Activated CD4-positive, alpha-beta T cell treated with anti-CD3 and anti-CD28 coated beads for 48 hours (primary cell): Measurements from ENCODE around the gene HIVEP3.

Experiments used
- DNase-seq: peaks from one replicate; pipeline ENCODE4 v3.0.0-alpha.2; 2020

HIVEP3 gene

DNA sequence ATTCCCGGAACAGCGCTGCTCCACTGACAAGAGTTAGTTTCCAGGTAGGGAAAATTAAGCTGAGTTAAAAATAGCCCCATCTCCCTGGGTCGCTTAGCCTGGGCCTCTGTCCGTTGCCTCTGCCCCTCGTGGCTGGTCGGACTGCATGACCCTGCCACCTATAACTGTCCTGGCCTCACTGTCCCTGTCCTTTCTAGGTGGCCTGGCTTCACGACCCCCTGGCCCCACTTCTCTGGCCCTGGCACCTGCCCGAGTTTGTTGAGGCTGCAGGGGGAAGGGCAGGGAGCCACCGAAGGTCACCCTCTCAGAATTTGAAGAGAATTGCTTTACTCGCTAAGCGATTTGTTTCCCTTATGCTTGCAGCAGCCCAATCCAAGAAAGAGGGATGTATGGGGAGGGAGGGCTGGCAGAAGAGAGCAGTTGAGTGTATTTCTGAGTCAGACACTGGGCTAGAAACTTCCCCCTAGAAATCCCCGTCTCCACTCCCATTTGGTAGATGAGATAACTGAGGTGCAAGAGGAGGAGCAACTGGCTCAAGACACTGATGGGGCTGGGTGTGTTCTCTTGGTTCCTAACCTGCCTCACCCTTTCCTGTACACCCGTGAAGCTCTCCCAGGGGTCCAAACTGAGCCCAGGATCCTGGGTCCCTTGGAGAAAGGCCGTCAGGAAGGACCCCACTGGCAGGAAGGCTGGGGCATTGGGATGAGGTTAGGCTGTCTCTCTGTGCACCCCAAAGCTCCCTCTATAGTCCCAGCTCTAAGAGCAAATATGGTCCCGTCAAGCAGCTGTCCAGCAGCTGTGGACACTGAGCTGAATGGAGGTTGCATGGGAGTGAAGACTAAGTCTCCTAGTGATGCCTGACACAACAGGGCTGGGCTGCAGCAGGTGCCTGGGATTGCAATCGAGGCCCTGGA, 431.3 kb downstream of the HIVEP3 start:
- DNase-seq: no peak

GRCh38 chr1:41486371-41487125, 432.2 kb downstream of the HIVEP3 start:
- no peak for DNase-seq

DNA sequence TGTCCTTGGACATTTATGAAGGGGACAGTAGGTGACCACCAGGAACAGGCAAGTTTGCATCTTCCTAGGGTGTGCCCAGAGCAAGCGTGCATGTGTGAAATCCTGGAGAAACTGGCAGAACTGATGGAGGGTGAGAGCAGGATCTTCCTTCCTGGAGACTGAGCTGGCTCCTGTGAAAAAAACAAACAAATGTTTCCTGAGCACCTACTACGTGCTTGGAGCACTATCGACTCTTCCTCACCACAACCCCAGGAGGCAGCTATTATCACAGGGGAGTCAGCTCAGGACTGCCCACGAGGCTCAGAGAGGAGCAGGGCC, 432.7 kb downstream of the HIVEP3 start:
- DNase-seq: no peak

DNA sequence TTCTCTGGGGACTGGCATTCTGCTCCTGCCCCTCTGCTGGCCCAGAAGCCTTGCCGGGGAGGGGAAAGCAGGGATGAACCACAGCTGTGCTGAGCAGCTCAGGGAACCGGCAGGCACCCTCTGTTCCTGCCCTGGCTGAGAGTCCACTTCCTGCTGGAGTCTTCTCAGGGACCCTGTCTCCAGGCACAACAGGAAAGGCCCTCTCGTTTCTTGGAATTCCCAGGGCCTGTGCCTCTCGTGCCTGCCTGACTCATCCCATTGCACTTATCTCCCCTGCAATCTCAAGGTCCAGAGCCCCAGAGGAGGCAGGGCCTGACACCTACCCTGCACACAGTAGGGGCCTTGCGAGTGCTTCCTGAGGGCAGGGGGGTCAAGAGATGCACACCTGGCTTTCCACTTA, 433.1 kb downstream of the HIVEP3 start:
- DNase-seq: no peak

DNA sequence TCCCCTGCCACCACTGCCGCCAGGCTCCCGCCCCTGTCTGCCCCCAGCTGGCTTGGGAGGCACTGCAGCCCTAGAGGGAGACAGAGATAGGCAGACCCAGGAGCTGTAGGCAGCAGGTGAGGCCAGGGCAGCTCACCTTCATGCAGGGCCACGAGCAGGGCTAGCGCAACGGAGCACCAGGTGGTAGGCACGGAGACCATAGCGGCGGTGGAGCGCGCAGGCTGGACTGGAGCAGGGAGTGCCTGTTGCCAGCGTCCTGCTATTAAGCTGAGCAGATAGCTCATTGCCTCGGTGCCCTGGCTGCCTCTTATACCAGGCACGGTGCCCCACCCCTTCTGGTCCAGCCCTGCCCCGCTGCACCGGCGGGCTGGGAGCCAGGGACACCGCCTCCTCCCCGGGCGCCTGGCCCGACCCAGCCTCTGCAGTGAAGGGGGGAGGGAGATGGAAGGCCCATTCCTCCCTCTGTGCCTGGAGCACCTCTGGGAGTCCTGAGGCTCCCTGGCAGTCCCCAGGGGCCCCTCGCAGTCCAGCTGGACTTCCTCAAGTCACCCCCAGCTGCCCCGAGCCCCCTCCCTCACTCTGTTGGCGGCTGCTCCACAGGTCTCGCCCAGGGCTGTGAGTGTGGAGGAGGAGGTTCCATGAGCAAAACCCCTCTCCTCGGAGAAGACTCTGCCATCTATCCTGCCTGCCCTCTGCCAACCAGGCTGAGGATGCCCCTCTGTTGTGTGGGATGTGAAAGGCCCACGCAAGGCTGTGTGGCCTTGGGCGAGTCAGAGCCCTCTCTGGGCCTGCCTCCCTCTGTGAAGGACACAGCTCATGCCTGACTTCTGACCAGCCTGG, 434.1 kb downstream of the HIVEP3 start, which contains the start of gene EDN2:
TSS of gene EDN2 (minus strand) at position 282 of the 840 bp plus-strand sequence. CDS start at position 200, 82 bp downstream.
- no peak for DNase-seq

DNA sequence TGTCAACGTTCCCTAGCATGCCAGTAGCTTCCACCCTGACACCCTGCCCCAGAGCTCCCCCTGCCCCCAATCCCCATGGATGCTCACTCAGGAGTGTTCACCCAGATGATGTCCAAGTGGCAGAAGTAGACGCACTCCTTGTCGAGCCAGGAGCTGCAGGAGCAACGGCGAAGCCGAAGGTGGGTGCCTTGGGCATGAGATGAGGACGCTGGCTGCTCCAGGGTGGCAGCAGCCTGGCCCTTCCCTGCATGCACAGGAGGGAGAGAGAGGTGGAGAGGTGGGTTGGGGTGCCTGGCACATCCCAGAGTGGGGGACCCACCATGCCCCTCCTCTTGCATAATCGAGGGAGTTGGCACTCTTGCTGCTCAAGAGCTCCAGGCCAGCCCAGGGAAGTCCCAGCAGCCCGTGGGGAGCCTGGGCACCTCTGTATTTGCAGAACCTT, 434.7 kb downstream of the HIVEP3 start:
- no peak for DNase-seq

- no peak for DNase-seq
Observed at GRCh38 chr1:41483001-41483850, 435.5 kb downstream of the HIVEP3 start.

DNA sequence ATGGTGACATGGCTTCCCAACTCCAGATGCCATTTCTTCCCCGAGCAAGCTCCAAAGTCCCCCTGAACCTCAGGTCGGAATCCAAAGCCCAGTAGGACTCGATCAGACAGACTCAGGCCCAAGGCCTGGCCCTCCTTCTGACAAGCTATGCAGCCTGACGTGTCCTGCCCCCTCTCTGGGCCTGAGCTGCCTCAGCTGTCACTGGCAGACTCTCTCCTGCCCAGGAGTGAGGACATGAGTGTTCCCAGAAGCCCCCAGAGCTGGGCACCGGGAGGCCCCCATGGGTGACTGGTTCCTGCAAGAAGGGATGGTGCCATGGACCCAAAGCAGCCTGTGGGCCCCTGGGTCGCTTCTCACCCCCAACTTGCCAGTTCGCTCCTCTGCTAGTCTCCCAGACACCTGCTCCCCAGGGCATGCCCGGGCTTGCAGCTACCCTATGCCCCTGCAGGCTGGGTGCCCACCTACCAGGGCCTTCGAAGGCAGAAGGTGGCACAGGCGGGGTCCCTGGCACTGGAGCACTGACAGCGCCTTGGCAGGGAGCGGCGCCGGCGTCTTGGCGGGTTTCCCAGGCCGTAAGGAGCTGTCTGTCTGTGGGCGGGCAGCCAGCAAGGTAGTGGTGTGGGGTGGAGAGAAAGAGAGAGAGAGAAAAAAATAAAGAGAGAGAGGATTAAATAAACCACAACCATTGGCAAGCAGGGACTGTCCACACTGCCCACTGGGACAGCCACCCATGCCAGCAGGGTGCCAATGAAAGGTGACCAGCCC, 436.5 kb downstream of the HIVEP3 start:
- DNase-seq: no peak

DNA sequence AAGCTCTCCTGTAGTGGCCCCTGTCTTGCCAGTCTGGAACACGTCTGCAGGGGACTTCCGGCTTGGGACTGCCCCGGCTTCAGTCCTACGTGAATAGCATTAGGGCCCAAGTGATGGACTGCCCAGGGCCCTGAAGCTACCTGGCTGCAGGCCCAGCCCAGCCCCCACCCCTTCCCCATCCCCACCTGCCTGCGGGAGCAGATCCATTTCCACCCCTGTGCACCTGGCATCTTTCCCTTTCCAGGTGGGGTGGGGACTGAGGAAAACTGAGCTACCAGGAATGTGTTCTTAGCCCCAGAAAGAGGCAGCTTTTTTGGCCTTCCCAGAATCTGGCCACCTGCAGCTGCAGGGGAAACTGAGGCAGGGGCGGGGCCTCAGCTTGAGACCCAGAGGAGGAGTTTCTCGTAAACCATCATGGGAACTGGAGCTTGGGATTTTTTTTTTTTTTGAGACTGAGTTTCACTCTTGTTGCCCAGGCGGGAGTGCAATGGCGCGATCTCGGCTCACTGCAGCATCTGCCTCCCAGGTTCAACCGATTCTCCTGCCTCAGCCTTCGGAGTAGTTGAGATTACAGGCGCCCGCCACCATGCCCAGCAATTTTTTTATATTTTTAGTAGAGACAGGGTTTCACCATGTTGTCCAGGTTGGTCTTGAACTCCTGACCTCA, 437.5 kb downstream of the HIVEP3 start:
- no peak for DNase-seq

GRCh38 chr1:41480204-41481108, 438.3 kb downstream of the HIVEP3 start:
- no peak for DNase-seq

DNA sequence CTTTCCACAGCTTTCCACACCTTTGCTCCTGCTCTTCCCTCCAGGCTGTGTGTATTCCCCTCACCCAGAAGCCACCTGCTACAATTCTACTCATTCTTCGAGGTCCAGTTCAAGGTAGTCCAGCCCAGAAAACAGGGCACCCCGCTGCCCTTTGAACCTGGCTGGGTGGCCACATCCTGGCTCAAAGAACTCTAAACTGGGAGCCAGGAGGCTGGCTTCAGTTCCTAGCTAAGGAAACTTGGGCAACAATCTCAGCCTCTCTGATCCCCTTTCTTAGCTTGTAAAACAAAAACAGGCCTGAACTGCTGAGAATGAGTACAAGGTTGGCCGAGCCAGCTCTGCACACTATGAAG, 438.9 kb downstream of the HIVEP3 start:
- DNase-seq: no peak

- DNase-seq: no peak
Observed at GRCh38 chr1:41479000-41479807, 439.5 kb downstream of the HIVEP3 start.

GRCh38 chr1:41478118-41478748, 440.5 kb downstream of the HIVEP3 start:
- no peak for DNase-seq

GRCh38 chr1:41476807-41477361, 441.8 kb downstream of the HIVEP3 start:
- DNase-seq: no peak

DNA sequence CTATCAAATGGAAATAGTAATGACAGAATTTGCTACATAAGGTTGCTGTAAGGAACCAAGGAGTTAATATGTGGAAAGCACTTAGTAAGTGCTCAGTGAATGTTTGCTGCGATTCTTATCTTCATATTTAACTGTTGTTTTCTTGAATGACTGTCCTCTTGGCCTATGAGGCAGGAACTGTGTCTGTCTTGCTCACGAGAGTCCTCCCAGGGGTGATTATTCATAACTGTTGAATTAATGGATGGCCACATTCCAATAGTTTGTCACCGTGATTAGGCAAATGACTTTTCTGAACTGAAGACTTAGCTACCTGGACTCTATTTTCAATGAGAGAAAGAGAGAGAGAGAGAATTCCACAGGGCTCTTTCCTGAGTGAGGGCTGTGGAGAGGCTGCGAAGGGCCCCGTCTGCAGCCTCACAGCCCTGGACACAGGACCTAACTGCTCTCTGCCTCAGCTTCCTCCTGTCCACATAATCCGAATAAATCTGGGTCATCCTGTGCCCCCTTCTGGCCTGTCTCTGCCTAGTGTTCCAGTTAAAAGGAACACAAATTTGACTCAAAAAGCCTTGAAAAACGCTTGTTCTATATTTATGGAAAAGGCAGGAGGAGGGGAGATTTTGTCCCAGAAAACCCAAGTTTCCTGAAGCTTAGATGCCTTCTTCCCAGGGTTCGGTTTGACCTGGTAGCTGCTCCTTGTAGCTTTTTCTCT, 442.7 kb downstream of the HIVEP3 start:
- no peak for DNase-seq

DNA sequence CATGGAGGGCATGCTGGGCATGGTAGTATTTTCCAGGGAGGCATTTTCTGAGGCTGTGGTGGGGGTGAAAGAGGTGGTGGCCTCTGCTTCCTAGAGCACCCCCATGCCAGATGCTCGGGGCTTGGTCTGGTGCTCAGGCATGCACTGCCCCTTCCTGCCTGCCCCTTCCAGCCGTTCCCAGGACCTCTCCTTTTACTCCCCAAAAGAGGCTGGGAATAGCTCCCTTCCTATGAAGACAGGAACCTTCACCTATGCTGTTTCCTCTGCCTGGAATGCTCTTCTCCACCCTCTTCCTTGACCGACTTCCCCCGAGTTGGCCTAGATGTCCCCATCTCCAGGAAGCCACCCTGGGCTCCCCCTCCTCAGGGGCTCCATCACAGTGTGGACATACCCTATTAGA, 443.4 kb downstream of the HIVEP3 start:
- DNase-seq: no peak
